ENCODE results near the gene CIT. TPM values are rescaled to one million over a fixed set of nuclear protein-coding genes. Genes with fewer than 3 reads are reported as not detected.

The CIT gene
- total RNA-seq, 1 donor from 2014 or later, result 20.6 TPM

DNA sequence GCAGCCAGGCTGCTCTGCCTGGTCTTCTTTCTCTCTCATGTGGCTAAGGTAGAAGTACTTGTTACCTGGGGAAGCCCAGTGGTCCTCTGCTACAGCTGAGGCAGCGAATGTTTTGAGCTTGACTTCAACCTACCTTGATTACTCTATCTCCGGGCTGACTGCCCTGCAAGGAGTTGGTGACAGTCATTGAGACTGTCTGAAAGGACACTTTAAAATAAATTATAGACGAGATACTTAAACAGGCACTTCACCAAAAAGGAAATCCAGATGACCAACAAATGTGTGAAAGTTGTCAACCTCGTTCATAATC lies 474 bp upstream of the CIT start:
- TF ChIP-seq POLR2A (IDR thresholded peaks at IDR 0.05), result no peak
- no peak for TF ChIP-seq POLR2AphosphoS5 (IDR thresholded peaks at IDR 0.05; ENCODE audit: insufficient read depth in 1 of 2, low read depth in 1 of 2)
- TF ChIP-seq, protein P1, sequence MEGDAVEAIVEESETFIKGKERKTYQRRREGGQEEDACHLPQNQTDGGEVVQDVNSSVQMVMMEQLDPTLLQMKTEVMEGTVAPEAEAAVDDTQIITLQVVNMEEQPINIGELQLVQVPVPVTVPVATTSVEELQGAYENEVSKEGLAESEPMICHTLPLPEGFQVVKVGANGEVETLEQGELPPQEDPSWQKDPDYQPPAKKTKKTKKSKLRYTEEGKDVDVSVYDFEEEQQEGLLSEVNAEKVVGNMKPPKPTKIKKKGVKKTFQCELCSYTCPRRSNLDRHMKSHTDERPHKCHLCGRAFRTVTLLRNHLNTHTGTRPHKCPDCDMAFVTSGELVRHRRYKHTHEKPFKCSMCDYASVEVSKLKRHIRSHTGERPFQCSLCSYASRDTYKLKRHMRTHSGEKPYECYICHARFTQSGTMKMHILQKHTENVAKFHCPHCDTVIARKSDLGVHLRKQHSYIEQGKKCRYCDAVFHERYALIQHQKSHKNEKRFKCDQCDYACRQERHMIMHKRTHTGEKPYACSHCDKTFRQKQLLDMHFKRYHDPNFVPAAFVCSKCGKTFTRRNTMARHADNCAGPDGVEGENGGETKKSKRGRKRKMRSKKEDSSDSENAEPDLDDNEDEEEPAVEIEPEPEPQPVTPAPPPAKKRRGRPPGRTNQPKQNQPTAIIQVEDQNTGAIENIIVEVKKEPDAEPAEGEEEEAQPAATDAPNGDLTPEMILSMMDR (IDR thresholded peaks at IDR 0.05), result no peak
- Histone ChIP-seq H3K36me3 (no peaks in the 10 kb centered on the region), H3K27ac (no peak overlapping the region), H3K27me3 (no peaks in the 10 kb centered on the region), H3K4me3 (peak overlapping the region; percentile 66 to 72), H3K4me1 (peaks cover 5% of the 10 kb centered on the region), H3K9me3 (no peaks in the 10 kb centered on the region)
- DNase-seq (ENCODE audit: extremely low spot score in 2 of 2), result no peak
- intact Hi-C loops (cut with DNase I), result no loop called here

DNA sequence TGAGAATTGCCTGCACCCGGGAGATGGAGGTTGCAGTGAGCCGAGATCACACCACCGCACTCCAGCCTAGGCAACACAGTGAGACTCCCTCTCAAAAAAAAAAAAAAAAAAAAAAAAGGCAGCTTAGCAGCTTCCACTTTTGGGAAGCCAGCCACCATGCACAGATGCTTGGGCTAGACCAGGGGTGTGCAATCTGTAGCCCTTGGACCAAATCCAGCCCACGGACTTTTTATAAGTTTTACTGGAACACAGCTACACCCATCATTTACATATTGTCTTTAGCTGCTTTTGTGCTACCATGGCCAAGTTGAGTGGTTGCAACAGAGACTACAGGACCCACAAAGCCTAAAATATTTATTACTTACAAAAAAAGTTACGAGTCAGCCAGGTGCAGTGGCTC lies 6.7 kb downstream of the CIT start:
- Histone ChIP-seq H3K9me3 (no peaks in the 10 kb centered on the region), H3K4me1 (no peaks in the 10 kb centered on the region), H3K27me3 (no peaks in the 10 kb centered on the region), H3K4me3 (no peak overlapping the region), H3K27ac (no peak overlapping the region), H3K36me3 (no peaks in the 10 kb centered on the region)
- DNase-seq (ENCODE audit: extremely low spot score in 2 of 2), result no peak
- TF ChIP-seq, protein P1 (IDR thresholded peaks at IDR 0.05), result no peak
- TF ChIP-seq POLR2A (IDR thresholded peaks at IDR 0.05) (no peak), POLR2AphosphoS5 (IDR thresholded peaks at IDR 0.05; ENCODE audit: insufficient read depth in 1 of 2, low read depth in 1 of 2) (no peak)
- intact Hi-C loops (cut with DNase I), result no loop called here

DNA sequence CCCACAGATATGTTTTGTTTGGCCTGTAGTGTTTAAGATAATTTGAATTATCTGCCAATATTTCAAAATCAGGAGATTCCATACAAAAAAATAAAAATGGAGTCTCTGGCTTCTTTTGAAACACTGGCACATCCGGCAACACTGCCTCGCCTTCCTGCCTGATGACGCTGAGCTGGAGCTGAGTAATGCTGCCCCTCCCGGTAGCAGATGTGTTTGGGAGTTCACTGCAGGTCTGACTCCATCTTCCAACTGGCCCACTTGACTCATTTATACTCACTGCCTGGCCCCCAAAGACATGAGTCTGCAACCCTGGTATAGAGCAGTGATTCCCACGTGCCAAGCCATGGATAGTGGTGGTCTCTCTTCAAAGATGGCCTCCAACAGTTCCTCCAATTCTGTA lies 7.4 kb downstream of the CIT start:
- Histone ChIP-seq H3K36me3 (no peaks in the 10 kb centered on the region), H3K9me3 (no peaks in the 10 kb centered on the region), H3K27me3 (no peaks in the 10 kb centered on the region), H3K27ac (no peak overlapping the region), H3K4me3 (no peak overlapping the region), H3K4me1 (no peaks in the 10 kb centered on the region)
- intact Hi-C loops (cut with DNase I), result no loop called here
- DNase-seq (ENCODE audit: extremely low spot score in 2 of 2), result no peak
- TF ChIP-seq POLR2AphosphoS5 (IDR thresholded peaks at IDR 0.05; ENCODE audit: insufficient read depth in 1 of 2, low read depth in 1 of 2), result no peak
- TF ChIP-seq, protein P1 (IDR thresholded peaks at IDR 0.05), result no peak
- no peak for TF ChIP-seq POLR2A (IDR thresholded peaks at IDR 0.05)

DNA sequence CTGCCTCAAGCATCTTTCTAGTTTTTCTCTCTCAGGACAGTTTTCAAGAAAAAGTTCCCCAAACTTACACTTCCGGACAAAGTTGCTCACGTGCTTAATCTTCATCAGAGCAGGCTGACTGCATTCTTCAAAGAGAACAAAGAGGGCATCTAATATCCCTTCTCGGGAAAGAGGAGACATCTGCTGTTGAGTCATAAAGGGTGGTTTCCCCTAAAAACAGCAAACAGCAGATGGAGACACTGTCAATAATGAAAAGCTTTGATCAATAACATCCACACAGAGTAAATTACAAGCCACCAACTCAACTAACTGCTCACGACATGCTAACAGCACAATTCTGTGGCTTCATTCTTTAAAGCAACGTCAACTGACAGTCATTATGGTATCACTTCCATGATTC lies 8.1 kb downstream of the CIT start:
- H3K9me3 ChIP-seq, result no peaks in the 10 kb centered on the region
- H3K27ac ChIP-seq, result no peak overlapping the region
- H3K4me1 ChIP-seq, result no peaks in the 10 kb centered on the region
- H3K4me3 ChIP-seq, result no peak overlapping the region
- intact Hi-C loops (cut with DNase I), result no loop called here
- no peaks in the 10 kb centered on the region for H3K36me3 ChIP-seq
- TF ChIP-seq POLR2AphosphoS5 (IDR thresholded peaks at IDR 0.05; ENCODE audit: insufficient read depth in 1 of 2, low read depth in 1 of 2) (no peak), POLR2A (IDR thresholded peaks at IDR 0.05) (no peak)
- TF ChIP-seq, protein P1 (IDR thresholded peaks at IDR 0.05), result no peak
- DNase-seq (ENCODE audit: extremely low spot score in 2 of 2), result no peak
- no peaks in the 10 kb centered on the region for H3K27me3 ChIP-seq

DNA sequence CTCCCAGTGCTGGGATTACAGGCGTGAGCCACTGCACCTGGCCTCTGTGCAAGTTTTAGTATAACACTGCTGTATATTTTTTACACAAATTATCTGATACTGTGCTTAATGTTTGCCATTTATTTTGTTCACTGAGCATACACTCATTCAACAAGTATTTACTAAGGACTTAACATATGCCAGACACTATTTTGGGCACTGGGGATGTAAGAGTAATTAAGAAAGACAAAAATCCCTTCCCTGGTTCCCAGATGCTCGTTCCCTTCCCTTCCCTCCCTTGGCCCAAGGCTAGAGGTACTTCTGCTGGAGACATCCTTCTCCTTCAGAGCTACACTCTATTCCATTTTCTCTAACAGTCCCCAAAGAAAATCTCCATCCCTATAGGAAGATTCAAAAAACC lies 12.5 kb downstream of the CIT start:
- intact Hi-C loops (cut with DNase I), result no loop called here
- no peaks in the 10 kb centered on the region for H3K9me3 ChIP-seq
- no peaks in the 10 kb centered on the region for H3K27me3 ChIP-seq

DNA sequence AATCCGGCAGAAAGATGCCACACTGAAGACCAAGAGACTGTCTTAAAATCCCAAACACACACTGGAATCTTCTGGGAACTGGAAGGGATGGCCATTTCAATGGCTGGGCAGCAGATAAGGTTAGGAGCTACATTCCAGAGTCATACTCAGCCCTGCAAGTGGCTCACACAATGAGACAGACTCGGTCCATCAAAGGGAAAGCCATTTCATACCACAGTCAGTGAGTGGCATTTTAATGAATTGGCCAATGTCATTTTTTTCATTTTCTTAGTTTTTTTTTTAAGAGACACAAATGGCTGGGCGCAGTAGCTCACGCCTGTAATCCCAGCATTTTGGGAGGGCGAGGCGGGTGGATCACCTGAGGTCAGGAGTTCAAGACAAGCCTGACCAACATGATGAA lies 17.9 kb downstream of the CIT start:
- TF ChIP-seq POLR2AphosphoS5 (IDR thresholded peaks at IDR 0.05; ENCODE audit: insufficient read depth in 1 of 2, low read depth in 1 of 2) (no peak), POLR2A (IDR thresholded peaks at IDR 0.05) (no peak)
- TF ChIP-seq, protein P1 (IDR thresholded peaks at IDR 0.05), result no peak
- Histone ChIP-seq H3K36me3 (no peaks in the 10 kb centered on the region), H3K4me1 (no peaks in the 10 kb centered on the region), H3K27me3 (no peaks in the 10 kb centered on the region), H3K27ac (no peak overlapping the region), H3K9me3 (no peaks in the 10 kb centered on the region), H3K4me3 (no peak overlapping the region)
- no peak for DNase-seq (ENCODE audit: extremely low spot score in 2 of 2)
- intact Hi-C loops (cut with DNase I), result no loop called here

More for the DNA sequence above, 12.5 kb downstream of the CIT start:
- Histone ChIP-seq H3K27ac (no peak overlapping the region), H3K4me1 (no peaks in the 10 kb centered on the region), H3K4me3 (no peak overlapping the region), H3K36me3 (no peaks in the 10 kb centered on the region)
- DNase-seq (ENCODE audit: extremely low spot score in 2 of 2), result no peak
- TF ChIP-seq POLR2A (IDR thresholded peaks at IDR 0.05), result no peak

Measured in vagina (tissue), 2 donors.